Parathyroid adenoma (tissue), 2 donors: Measurements from ENCODE around the gene CLEC14A.

ENCODE experiments used
- H2AFZ ChIP-seq: fragments of 300-600 bp; sonication (generic); one replicate; pipeline ENCODE4 v1.7.0; 2017; ENCODE audit warnings: antibody characterized with exemption, mild to moderate bottlenecking
- H3K27ac ChIP-seq: fragments of 300-600 bp; sonication (generic); one replicate; pipeline ENCODE4 v1.7.0; 2017
- H3K27me3 ChIP-seq: fragments of 300-600 bp; sonication (generic); one replicate; pipeline ENCODE4 v1.7.0; 2017; ENCODE audit warnings: low read length; ENCODE audit not compliant: control insufficient read depth, insufficient read depth
- H3K36me3 ChIP-seq: fragments of 300-600 bp; sonication (generic); one replicate; pipeline ENCODE4 v1.7.0; 2017; ENCODE audit warnings: low read length; ENCODE audit not compliant: control insufficient read depth, insufficient read depth
- H3K4me1 ChIP-seq: fragments of 300-600 bp; sonication (generic); one replicate; pipeline ENCODE4 v1.7.0; 2017; ENCODE audit warnings: control low read depth
- H3K4me2 ChIP-seq: fragments of 300-600 bp; sonication (generic); one replicate; pipeline ENCODE4 v1.7.0; 2017; ENCODE audit warnings: low read length
- H3K4me3 ChIP-seq: fragments of 300-600 bp; sonication (generic); one replicate; pipeline ENCODE4 v1.7.0; 2017; ENCODE audit warnings: low read depth, low read length
- H3K79me2 ChIP-seq: fragments of 300-600 bp; sonication (generic); one replicate; pipeline ENCODE4 v1.7.0; 2017; ENCODE audit warnings: control low read depth
- H3K9ac ChIP-seq: fragments of 300-600 bp; sonication (generic); one replicate; pipeline ENCODE4 v1.7.0; 2017; ENCODE audit warnings: mild to moderate bottlenecking
- H3K9me3 ChIP-seq: fragments of 300-600 bp; sonication (generic); one replicate; pipeline ENCODE4 v1.7.0; 2017; ENCODE audit warnings: low read length; ENCODE audit not compliant: control insufficient read depth
- CTCF ChIP-seq: fragments of 300-600 bp; sonication (generic); IDR thresholded peaks from one replicate; pipeline ENCODE4 v1.7.0; 2017; ENCODE audit warnings: antibody characterized with exemption, mild to moderate bottlenecking
- donor health status: primary hyperparathyroidism.

Gene CLEC14A

DNA sequence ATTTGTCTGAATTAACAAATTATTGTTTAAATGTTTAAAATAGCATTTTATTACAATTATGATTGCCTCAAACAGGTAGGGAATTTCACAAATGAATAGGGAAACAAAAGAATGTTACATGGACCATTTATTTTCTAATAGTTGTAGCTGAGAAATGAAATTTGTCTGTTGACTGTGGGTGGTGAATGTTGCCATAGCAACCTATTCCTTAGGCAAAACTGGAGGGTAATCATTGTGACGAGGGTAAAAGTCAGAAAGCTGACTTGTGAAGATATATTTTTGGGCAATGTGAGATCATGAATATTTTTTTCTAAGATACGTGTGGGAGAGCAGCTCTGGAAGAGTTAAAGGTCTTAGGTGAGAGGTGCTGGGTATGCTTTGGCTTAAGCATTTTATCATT, 24.2 kb upstream of the CLEC14A start:
- TF ChIP-seq CTCF: no peak
- no peak overlapping the region for H3K4me3 ChIP-seq
- H3K36me3 ChIP-seq: no peaks in the 10 kb centered on the region
- no peaks in the 10 kb centered on the region for H3K9me3 ChIP-seq
- no peaks in the 10 kb centered on the region for H3K27me3 ChIP-seq
- no peaks in the 10 kb centered on the region for H3K4me1 ChIP-seq
- H3K27ac ChIP-seq: no peak overlapping the region
- no peak overlapping the region for H3K4me2 ChIP-seq
- H3K9ac ChIP-seq: no peak overlapping the region
- H3K79me2 ChIP-seq: no peaks in the 10 kb centered on the region
- H2AFZ ChIP-seq: no peak overlapping the region

GRCh38 chr14:38279572-38279971, 23.7 kb upstream of the CLEC14A start:
- Histone ChIP-seq H3K79me2 (no peaks in the 10 kb centered on the region), H2AFZ (no peak overlapping the region), H3K4me1 (no peaks in the 10 kb centered on the region), H3K9ac (no peak overlapping the region), H3K27ac (no peak overlapping the region), H3K9me3 (no peaks in the 10 kb centered on the region), H3K27me3 (no peaks in the 10 kb centered on the region), H3K36me3 (no peaks in the 10 kb centered on the region), H3K4me2 (no peak overlapping the region), H3K4me3 (no peak overlapping the region)
- TF ChIP-seq CTCF: no peak

DNA sequence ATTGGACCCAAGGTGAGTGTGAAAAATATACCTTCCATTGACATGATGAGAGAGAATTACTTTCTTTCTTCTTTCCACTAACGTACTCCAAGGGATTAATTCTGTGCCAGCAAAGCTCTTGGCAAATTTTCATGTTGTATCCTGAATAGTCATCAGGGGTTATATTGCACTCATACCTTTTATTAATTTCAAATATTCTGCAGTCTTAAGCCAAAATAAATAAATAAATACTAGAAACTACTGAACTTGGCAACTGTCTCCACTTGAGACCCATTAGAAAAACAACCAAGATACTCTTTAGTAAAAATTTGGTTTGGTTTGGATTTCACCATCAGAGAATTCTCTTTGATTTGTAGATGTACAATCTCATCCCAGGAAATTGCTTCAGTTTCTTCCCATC, 22.1 kb upstream of the CLEC14A start:
- Histone ChIP-seq H3K9me3 (no peaks in the 10 kb centered on the region), H3K36me3 (no peaks in the 10 kb centered on the region), H3K9ac (no peak overlapping the region), H3K4me1 (no peaks in the 10 kb centered on the region), H3K27me3 (no peaks in the 10 kb centered on the region), H2AFZ (no peak overlapping the region), H3K4me3 (no peak overlapping the region), H3K4me2 (no peak overlapping the region), H3K27ac (no peak overlapping the region), H3K79me2 (no peaks in the 10 kb centered on the region)
- TF ChIP-seq CTCF: no peak

DNA sequence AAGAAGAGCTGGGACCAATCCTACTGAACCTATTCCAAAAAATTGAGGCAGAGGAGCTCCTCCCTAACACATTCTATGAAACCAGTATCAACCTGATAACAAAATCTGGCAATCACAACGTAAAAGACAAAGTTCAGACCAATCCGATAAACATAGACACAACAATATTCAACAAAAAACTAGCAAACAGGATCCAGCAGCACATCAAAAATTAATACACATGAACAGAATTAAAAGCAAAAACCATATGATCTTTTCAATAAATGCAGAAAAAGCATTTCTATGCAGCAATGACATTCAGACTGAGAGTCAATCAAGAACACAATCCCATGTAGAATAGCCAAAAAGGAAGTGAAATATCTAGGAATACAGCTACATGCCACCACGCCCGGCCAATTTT, 7.0 kb upstream of the CLEC14A start:
- Histone ChIP-seq H3K36me3 (no peaks in the 10 kb centered on the region), H3K27me3 (no peaks in the 10 kb centered on the region), H3K79me2 (no peaks in the 10 kb centered on the region), H3K27ac (no peak overlapping the region), H3K4me1 (no peaks in the 10 kb centered on the region), H3K9ac (no peak overlapping the region), H2AFZ (no peak overlapping the region), H3K4me2 (no peak overlapping the region), H3K9me3 (no peaks in the 10 kb centered on the region), H3K4me3 (no peak overlapping the region)
- no peak for TF ChIP-seq CTCF

DNA sequence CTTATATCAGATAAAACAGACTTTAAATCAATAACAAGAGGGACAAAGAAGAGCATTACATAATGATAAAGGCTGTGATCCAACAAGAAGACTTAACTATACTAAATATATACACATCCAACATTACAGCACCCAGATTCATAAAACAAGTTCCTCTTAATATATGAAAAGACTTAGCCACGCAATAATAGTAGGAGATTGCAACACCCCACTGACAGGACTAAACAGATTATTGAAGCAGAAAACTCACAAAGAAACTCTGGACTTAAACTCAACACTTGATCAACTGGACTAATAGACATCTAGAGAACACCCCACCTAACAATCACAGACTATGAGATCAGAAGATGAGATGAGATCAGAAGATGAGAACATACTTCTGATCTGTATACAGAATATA, 5.7 kb upstream of the CLEC14A start:
- TF ChIP-seq CTCF: no peak
- H3K36me3 ChIP-seq: no peaks in the 10 kb centered on the region

More for the DNA sequence above, 5.7 kb upstream of the CLEC14A start:
- Histone ChIP-seq H2AFZ (no peak overlapping the region), H3K79me2 (no peaks in the 10 kb centered on the region), H3K4me2 (no peak overlapping the region), H3K4me1 (no peaks in the 10 kb centered on the region), H3K27ac (no peak overlapping the region), H3K27me3 (no peaks in the 10 kb centered on the region), H3K9ac (no peak overlapping the region), H3K4me3 (no peak overlapping the region), H3K9me3 (no peaks in the 10 kb centered on the region)
